GM12892 (cell line): ENCODE results near the gene REEP3.

Source experiments
- POLR2A ChIP-seq: IDR thresholded peaks from 2 replicates; pipeline ENCODE4 v1.6.1; 2011; ENCODE audit warnings: low read depth, low read length, control low read depth
- POLR2AphosphoS5 ChIP-seq: IDR thresholded peaks from 2 replicates; pipeline ENCODE4 v1.6.1; 2011; ENCODE audit warnings: low read depth, low read length, control low read depth

DNA sequence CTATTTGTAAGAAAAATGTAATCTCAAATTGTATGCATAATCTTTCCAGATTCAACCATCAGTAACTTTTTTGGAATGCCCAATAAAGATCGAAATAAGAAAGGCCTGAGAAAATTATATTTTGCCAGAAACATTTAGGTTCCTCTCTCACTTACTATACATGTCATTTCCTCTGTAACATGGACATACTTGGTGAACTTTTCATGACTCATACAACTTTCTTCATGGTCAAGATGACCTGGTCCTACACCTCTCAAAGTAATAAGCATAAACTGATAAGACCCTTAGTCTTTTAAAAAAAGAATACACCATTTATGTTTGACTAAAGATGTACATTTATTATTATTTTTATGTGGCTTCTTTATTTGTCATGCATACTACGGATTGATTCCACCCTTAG lies 125.3 kb downstream of the REEP3 start:
- TF ChIP-seq POLR2AphosphoS5 (no peak), POLR2A (no peak)
